ENCODE results near the gene NLRP10.

The NLRP10 gene

GRCh38 chr11:7965386-7965785 lies at the start of gene NLRP10:
TSS of gene NLRP10 (minus strand) at chr11:7965447. CDS start at chr11:7963495, 1,952 bp downstream.
- no peak within 1 kb of the TSS for H3K4me3 Mint-ChIP-seq
- intact Hi-C loops (cut with micrococcal nuclease): no loop called here
- no peaks in the 10 kb centered on the region for H3K4me1 Mint-ChIP-seq (ENCODE audit: low read depth)
- H3K27ac Mint-ChIP-seq: no peak within 1 kb of the TSS
- H3K27me3 Mint-ChIP-seq: peaks cover 14% of the 10 kb centered on the region
- H3K9me3 Mint-ChIP-seq: no peaks in the 10 kb centered on the region
- H3K36me3 Mint-ChIP-seq (ENCODE audit: low read depth): no peaks in the 10 kb centered on the region

GRCh38 chr11:8013833-8014232 lies 48.6 kb upstream of the NLRP10 start:
- no peaks in the 10 kb centered on the region for H3K36me3 Mint-ChIP-seq (ENCODE audit: low read depth)
- H3K4me3 Mint-ChIP-seq: no peak overlapping the region
- H3K27me3 Mint-ChIP-seq: peaks cover 39% of the 10 kb centered on the region
- intact Hi-C loops (cut with micrococcal nuclease): no loop called here
- H3K9me3 Mint-ChIP-seq: no peaks in the 10 kb centered on the region
- no peak overlapping the region for H3K27ac Mint-ChIP-seq
- H3K4me1 Mint-ChIP-seq (ENCODE audit: low read depth): peaks cover 14% of the 10 kb centered on the region

GRCh38 chr11:8011981-8012444 lies 46.8 kb upstream of the NLRP10 start:
- H3K4me3 Mint-ChIP-seq: no peak overlapping the region
- peaks cover 22% of the 10 kb centered on the region for H3K27me3 Mint-ChIP-seq
- no peaks in the 10 kb centered on the region for H3K36me3 Mint-ChIP-seq (ENCODE audit: low read depth)
- no peak overlapping the region for H3K27ac Mint-ChIP-seq
- intact Hi-C loops (cut with micrococcal nuclease): no loop called here
- peaks cover 9% of the 10 kb centered on the region for H3K4me1 Mint-ChIP-seq (ENCODE audit: low read depth)
- no peaks in the 10 kb centered on the region for H3K9me3 Mint-ChIP-seq

GRCh38 chr11:8011371-8011770 lies 46.1 kb upstream of the NLRP10 start:
- Mint-ChIP-seq H3K36me3 (ENCODE audit: low read depth) (no peaks in the 10 kb centered on the region), H3K27ac (peak overlapping the region; percentile 14), H3K27me3 (peaks cover 16% of the 10 kb centered on the region), H3K4me3 (no peak overlapping the region), H3K4me1 (ENCODE audit: low read depth) (peaks cover 9% of the 10 kb centered on the region), H3K9me3 (no peaks in the 10 kb centered on the region)
- intact Hi-C loops (cut with micrococcal nuclease): no loop called here

GRCh38 chr11:8009856-8010255 lies 44.6 kb upstream of the NLRP10 start:
- intact Hi-C loops (cut with micrococcal nuclease): no loop called here
- no peak overlapping the region for H3K4me3 Mint-ChIP-seq
- H3K27ac Mint-ChIP-seq: no peak overlapping the region

GRCh38 chr11:8008212-8008611 lies 43.0 kb upstream of the NLRP10 start:
- peaks cover 9% of the 10 kb centered on the region for H3K4me1 Mint-ChIP-seq (ENCODE audit: low read depth)
- no peaks in the 10 kb centered on the region for H3K36me3 Mint-ChIP-seq (ENCODE audit: low read depth)
- intact Hi-C loops (cut with micrococcal nuclease): no loop called here
- H3K27me3 Mint-ChIP-seq: peaks cover 5% of the 10 kb centered on the region
- no peaks in the 10 kb centered on the region for H3K9me3 Mint-ChIP-seq
- no peak overlapping the region for H3K4me3 Mint-ChIP-seq
- H3K27ac Mint-ChIP-seq: no peak overlapping the region

More at GRCh38 chr11:8009856-8010255, 44.6 kb upstream of the NLRP10 start:
- no peaks in the 10 kb centered on the region for H3K36me3 Mint-ChIP-seq (ENCODE audit: low read depth)
- peaks cover 8% of the 10 kb centered on the region for H3K27me3 Mint-ChIP-seq
- H3K4me1 Mint-ChIP-seq (ENCODE audit: low read depth): peaks cover 9% of the 10 kb centered on the region
- no peaks in the 10 kb centered on the region for H3K9me3 Mint-ChIP-seq

- Mint-ChIP-seq H3K27me3 (peaks cover 2% of the 10 kb centered on the region), H3K36me3 (ENCODE audit: low read depth) (no peaks in the 10 kb centered on the region), H3K4me3 (no peak overlapping the region), H3K4me1 (ENCODE audit: low read depth) (peaks cover 4% of the 10 kb centered on the region), H3K27ac (no peak overlapping the region), H3K9me3 (no peaks in the 10 kb centered on the region)
- intact Hi-C loops (cut with micrococcal nuclease): loop anchor here (1.0 kb wide), 1 partner anchor 93 kb away; no protein-coding TSS in a partner anchor
Measured at GRCh38 chr11:8006349-8006977, 41.2 kb upstream of the NLRP10 start.

- H3K27ac Mint-ChIP-seq: no peak overlapping the region
- intact Hi-C loops (cut with micrococcal nuclease): no loop called here
- H3K36me3 Mint-ChIP-seq (ENCODE audit: low read depth): peaks cover 3% of the 10 kb centered on the region
- H3K4me1 Mint-ChIP-seq (ENCODE audit: low read depth): no peaks in the 10 kb centered on the region
- H3K4me3 Mint-ChIP-seq: no peak overlapping the region
- H3K27me3 Mint-ChIP-seq: peaks cover 2% of the 10 kb centered on the region
- H3K9me3 Mint-ChIP-seq: no peaks in the 10 kb centered on the region
Measured at GRCh38 chr11:8005556-8005955, 40.3 kb upstream of the NLRP10 start.

- intact Hi-C loops (cut with micrococcal nuclease): no loop called here
- no peaks in the 10 kb centered on the region for H3K9me3 Mint-ChIP-seq
Measured at GRCh38 chr11:8004008-8004407, 38.8 kb upstream of the NLRP10 start.

GRCh38 chr11:8003187-8003586 lies 37.9 kb upstream of the NLRP10 start:
- H3K4me1 Mint-ChIP-seq (ENCODE audit: low read depth): no peaks in the 10 kb centered on the region
- H3K4me3 Mint-ChIP-seq: no peak overlapping the region
- peaks cover 23% of the 10 kb centered on the region for H3K36me3 Mint-ChIP-seq (ENCODE audit: low read depth)
- peaks cover 2% of the 10 kb centered on the region for H3K27me3 Mint-ChIP-seq
- H3K9me3 Mint-ChIP-seq: no peaks in the 10 kb centered on the region
- H3K27ac Mint-ChIP-seq: no peak overlapping the region
- intact Hi-C loops (cut with micrococcal nuclease): no loop called here

More at GRCh38 chr11:8004008-8004407, 38.8 kb upstream of the NLRP10 start:
- Mint-ChIP-seq H3K27ac (no peak overlapping the region), H3K4me1 (ENCODE audit: low read depth) (no peaks in the 10 kb centered on the region), H3K27me3 (peaks cover 2% of the 10 kb centered on the region), H3K4me3 (no peak overlapping the region), H3K36me3 (ENCODE audit: low read depth) (peaks cover 16% of the 10 kb centered on the region)

- H3K4me3 Mint-ChIP-seq: no peak overlapping the region
- H3K36me3 Mint-ChIP-seq (ENCODE audit: low read depth): peaks cover 28% of the 10 kb centered on the region
- no peak overlapping the region for H3K27ac Mint-ChIP-seq
- H3K27me3 Mint-ChIP-seq: peaks cover 2% of the 10 kb centered on the region
- intact Hi-C loops (cut with micrococcal nuclease): no loop called here
- H3K9me3 Mint-ChIP-seq: no peaks in the 10 kb centered on the region
- no peaks in the 10 kb centered on the region for H3K4me1 Mint-ChIP-seq (ENCODE audit: low read depth)
Measured at GRCh38 chr11:8002676-8003075, 37.4 kb upstream of the NLRP10 start.

- Mint-ChIP-seq H3K4me3 (no peak overlapping the region), H3K36me3 (ENCODE audit: low read depth) (peaks cover 51% of the 10 kb centered on the region), H3K27ac (no peak overlapping the region), H3K9me3 (no peaks in the 10 kb centered on the region), H3K4me1 (ENCODE audit: low read depth) (no peaks in the 10 kb centered on the region), H3K27me3 (peaks cover 2% of the 10 kb centered on the region)
- intact Hi-C loops (cut with micrococcal nuclease): no loop called here
Measured at GRCh38 chr11:8000390-8000789, 35.1 kb upstream of the NLRP10 start.

- Mint-ChIP-seq H3K9me3 (no peaks in the 10 kb centered on the region), H3K27ac (no peak overlapping the region), H3K4me1 (ENCODE audit: low read depth) (no peaks in the 10 kb centered on the region), H3K27me3 (peaks cover 2% of the 10 kb centered on the region), H3K4me3 (no peak overlapping the region), H3K36me3 (ENCODE audit: low read depth) (peaks cover 57% of the 10 kb centered on the region)
- intact Hi-C loops (cut with micrococcal nuclease): no loop called here
Measured at GRCh38 chr11:7999795-8000194, 34.5 kb upstream of the NLRP10 start.

- intact Hi-C loops (cut with micrococcal nuclease): no loop called here
- no peak overlapping the region for H3K4me3 Mint-ChIP-seq
- peaks cover 95% of the 10 kb centered on the region for H3K36me3 Mint-ChIP-seq (ENCODE audit: low read depth)
Measured at GRCh38 chr11:7994581-7995278, 29.5 kb upstream of the NLRP10 start.

More at GRCh38 chr11:7994581-7995278, 29.5 kb upstream of the NLRP10 start:
- Mint-ChIP-seq H3K9me3 (no peaks in the 10 kb centered on the region), H3K27ac (no peak overlapping the region), H3K27me3 (no peaks in the 10 kb centered on the region), H3K4me1 (ENCODE audit: low read depth) (peaks cover 16% of the 10 kb centered on the region)
